Naive thymus-derived CD4-positive, alpha-beta T cell (primary cell): ENCODE data around the gene P4HA2. TPM values are rescaled to one million over a fixed set of nuclear protein-coding genes. Genes with fewer than 3 reads are reported as not detected.

Experiments
- ATAC-seq: fragments of 150-1000 bp; cut with Tn5 transposase; 2 replicates; pipeline ENCODE4 v1.10.0; 2021; ENCODE audit warnings: mild to moderate bottlenecking, moderate library complexity
- CTCF ChIA-PET: fragments of 350-600 bp; sonication (Branson Sonifier 250); formaldehyde crosslinking; loops from one replicate; lab custom pipeline; 2021; ENCODE audit warnings: antibody characterized with exemption; lab: Charles Lee
- POLR2A ChIA-PET: fragments of 350-600 bp; sonication (Branson Sonifier 250); formaldehyde crosslinking; loops from one replicate; lab custom pipeline; 2021; ENCODE audit warnings: antibody characterized with exemption, inconsistent platforms; lab: Charles Lee
- DNase-seq, 9 donors: peaks; one replicate each; pipeline versions ENCODE4 v3.0.0 to v3.0.0-alpha.2; 2020 to 2022; ENCODE audit warnings: mixed read lengths in 1 of 9
- H3K27ac ChIP-seq: one replicate; pipeline ENCODE4 v1.7.0; 2013; ENCODE audit warnings: mild to moderate bottlenecking, low read depth, low read length, moderate library complexity
- H3K27me3 ChIP-seq, 2 donors: one replicate each; pipeline ENCODE4 v1.7.0; 2013; ENCODE audit warnings: low read length in 2 of 2, mild to moderate bottlenecking in 2 of 2, moderate library complexity in 2 of 2; ENCODE audit not compliant: control insufficient read depth in 2 of 2, insufficient read depth in 2 of 2
- H3K36me3 ChIP-seq, 3 experiments: 1 replicate in 2 of 3; 2 replicates in 1 of 3; pipeline ENCODE4 v1.7.0; 2013; ENCODE audit warnings: low read length in 3 of 3, mild to moderate bottlenecking in 3 of 3, moderate library complexity in 1 of 3; ENCODE audit not compliant: insufficient read depth in 3 of 3, control insufficient read depth in 2 of 3
- H3K4me1 ChIP-seq, 2 donors: one replicate each; pipeline ENCODE4 v1.7.0; 2013; ENCODE audit warnings: low read length in 2 of 2, mild to moderate bottlenecking in 2 of 2, moderate library complexity in 1 of 2; ENCODE audit not compliant: control insufficient read depth in 2 of 2, insufficient read depth in 2 of 2
- H3K4me3 ChIP-seq: 2 replicates; pipeline ENCODE4 v1.7.0; 2013; ENCODE audit warnings: mild to moderate bottlenecking, low read length
- H3K9me3 ChIP-seq, 3 experiments: 1 replicate in 2 of 3; 2 replicates in 1 of 3; pipeline ENCODE4 v1.7.0; 2013; ENCODE audit warnings: low read length in 3 of 3; ENCODE audit not compliant: control insufficient read depth in 2 of 3
- H3K27ac Mint-ChIP-seq, 9 donors: one replicate each; pipeline ENCODE4 v1.8.0; 2020 to 2022; ENCODE audit warnings: mixed read lengths in 9 of 9, mild to moderate bottlenecking in 8 of 9, moderate library complexity in 5 of 9, inconsistent platforms in 2 of 9
- H3K27me3 Mint-ChIP-seq, 5 donors: one replicate each; pipeline ENCODE4 v1.8.0; 2021 to 2022; ENCODE audit warnings: mixed read lengths in 5 of 5, mild to moderate bottlenecking in 1 of 5
- H3K36me3 Mint-ChIP-seq, 5 donors: one replicate each; pipeline ENCODE4 v1.8.0; 2020 to 2022; ENCODE audit warnings: mixed read lengths in 5 of 5, mild to moderate bottlenecking in 3 of 5, inconsistent platforms in 1 of 5
- H3K4me1 Mint-ChIP-seq, 7 donors: one replicate each; pipeline ENCODE4 v1.8.0; 2020 to 2022; ENCODE audit warnings: mixed read lengths in 7 of 7, mild to moderate bottlenecking in 3 of 7, inconsistent platforms in 1 of 7
- H3K4me3 Mint-ChIP-seq, 10 donors: one replicate each; pipeline ENCODE4 v1.8.0; 2020 to 2022; ENCODE audit warnings: mild to moderate bottlenecking in 10 of 10, mixed read lengths in 10 of 10, moderate library complexity in 6 of 10, inconsistent platforms in 2 of 10
- H3K9me3 Mint-ChIP-seq, 11 donors: one replicate each; pipeline ENCODE4 v1.8.0; 2020 to 2022; ENCODE audit warnings: mixed read lengths in 11 of 11, mild to moderate bottlenecking in 4 of 11, inconsistent platforms in 1 of 11, moderate library complexity in 1 of 11
- intact Hi-C, 2 donors: fragments of 100-400 bp; cut with micrococcal nuclease; formaldehyde crosslinking; loops; one replicate each; pipeline ENCODE4 v1.15.1; 2023
- polyA plus RNA-seq, 2 donors: library from polyadenylated mRNA; unstranded; fragments of 300-500 nt; fragmentation: Illumina TruSeq; gene quantifications; one replicate each; pipeline ENCODE4 v1.2.3, GENCODE V29; 2021
- total RNA-seq, 6 experiments: library from RNA in 5 of 6; stranded (reverse) in 5 of 6; gene quantifications; 1 replicate in 5 of 6; 2 replicates in 1 of 6; pipeline ENCODE4 v1.2.3 and lab custom pipeline; 2021 to 2026

The P4HA2 gene
- total and polyA plus RNA-seq, 7 experiments from 2014 or later: 0.30 to 23.9 (median 0.99) TPM; not detected in 3

GRCh38 chr5:132272311-132273210 lies 44.9 kb upstream of the P4HA2 start:
- Histone ChIP-seq H3K9me3 (no peaks in the 10 kb centered on the region), H3K4me3 (no peak overlapping the region), H3K27ac (no peak overlapping the region), H3K36me3 (no peaks in the 10 kb centered on the region), H3K27me3 (no peaks in the 10 kb centered on the region), H3K4me1 (peaks cover 0 to 4% of the 10 kb centered on the region in 2 donors)
- POLR2A ChIA-PET: no interaction called here
- Mint-ChIP-seq H3K27ac (peak overlapping the region in 1 of 9 donors; percentile 52), H3K4me1 (peaks cover 0 to 16% (median 12%) of the 10 kb centered on the region in 7 donors), H3K4me3 (peak overlapping the region in 6 of 10 donors; percentile 25 to 80 (median 54)), H3K27me3 (peaks cover 10 to 31% (median 14%) of the 10 kb centered on the region in 5 donors), H3K36me3 (no peaks in the 10 kb centered on the region), H3K9me3 (no peaks in the 10 kb centered on the region)
- CTCF ChIA-PET: interaction anchor here (0.6 to 1.0 kb wide), 3 partner anchors 9 to 173 kb away, joined by 3 read pairs; no protein-coding TSS in a partner anchor
- ATAC-seq (peak; percentile 42), DNase-seq (peak; percentile 21 to 72 (median 49))
- intact Hi-C loops: loop anchor here (2.0 to 10.0 kb wide), 4 partner anchors 95 to 542 kb away; partner anchors contain the start of genes SLC22A5 (in 1 of the 2) and SOWAHA (in 1 of the 2)

GRCh38 chr5:132271251-132272246 lies 43.9 kb upstream of the P4HA2 start:
- Histone ChIP-seq H3K4me1 (peaks cover 0 to 4% of the 10 kb centered on the region in 2 donors), H3K36me3 (no peaks in the 10 kb centered on the region), H3K9me3 (no peaks in the 10 kb centered on the region), H3K4me3 (peak overlapping the region; percentile 6), H3K27ac (no peak overlapping the region), H3K27me3 (no peaks in the 10 kb centered on the region)
- H3K27ac Mint-ChIP-seq: no peak overlapping the region
- CTCF ChIA-PET: interaction anchor here (0.6 kb wide), 1 partner anchor 174 kb away, joined by 3 read pairs; no protein-coding TSS in a partner anchor
- ATAC-seq (no peak), DNase-seq (peak in 1 of 9 donors; percentile 22)
- H3K4me1 Mint-ChIP-seq: peaks cover 0 to 16% (median 14%) of the 10 kb centered on the region in 7 donors
- H3K36me3 Mint-ChIP-seq: no peaks in the 10 kb centered on the region
- peak overlapping the region in 7 of 10 donors; percentile 45 to 81 (median 55) for H3K4me3 Mint-ChIP-seq
- intact Hi-C loops: loop anchor here (2.0 to 10.0 kb wide), 4 partner anchors 96 to 543 kb away; partner anchors contain the start of genes SLC22A5 (in 1 of the 2) and SOWAHA (in 1 of the 2)
- peaks cover 10 to 31% (median 14%) of the 10 kb centered on the region in 5 donors for H3K27me3 Mint-ChIP-seq
- H3K9me3 Mint-ChIP-seq: no peaks in the 10 kb centered on the region
- POLR2A ChIA-PET: no interaction called here

- ChIA-PET CTCF (no interaction called here), POLR2A (no interaction called here)
- Histone ChIP-seq H3K36me3 (no peaks in the 10 kb centered on the region), H3K9me3 (no peaks in the 10 kb centered on the region), H3K27ac (no peak overlapping the region), H3K4me3 (no peak overlapping the region), H3K27me3 (no peaks in the 10 kb centered on the region), H3K4me1 (peaks cover 0 to 4% of the 10 kb centered on the region in 2 donors)
- peaks cover 10 to 28% (median 14%) of the 10 kb centered on the region in 5 donors for H3K27me3 Mint-ChIP-seq
- H3K27ac Mint-ChIP-seq: no peak overlapping the region
- DNase-seq (peak in 1 of 9 donors; percentile 19), ATAC-seq (no peak)
- H3K36me3 Mint-ChIP-seq: no peaks in the 10 kb centered on the region
- H3K9me3 Mint-ChIP-seq: no peaks in the 10 kb centered on the region
- intact Hi-C loops: loop anchor here (5.0 to 10.0 kb wide), 3 partner anchors 97 to 544 kb away; partner anchors contain the start of genes SLC22A5 (in 1 of the 2) and SOWAHA (in 1 of the 2)
- H3K4me1 Mint-ChIP-seq: peaks cover 0 to 16% (median 14%) of the 10 kb centered on the region in 7 donors
- peak overlapping the region in 3 of 10 donors; percentile 2 to 80 (median 45) for H3K4me3 Mint-ChIP-seq
Measured at GRCh38 chr5:132270706-132271105, 43.1 kb upstream of the P4HA2 start.

GRCh38 chr5:132270335-132270665 lies 42.6 kb upstream of the P4HA2 start:
- intact Hi-C loops: loop anchor here (5.0 to 10.0 kb wide), 3 partner anchors 97 to 545 kb away; partner anchors contain the start of genes SLC22A5 (in 1 of the 2) and SOWAHA (in 1 of the 2)
- no peaks in the 10 kb centered on the region for H3K36me3 ChIP-seq
- CTCF ChIA-PET: no interaction called here
- DNase-seq (peak in 1 of 9 donors; percentile 17), ATAC-seq (no peak)
- H3K36me3 Mint-ChIP-seq: no peaks in the 10 kb centered on the region
- peaks cover 0 to 16% (median 13%) of the 10 kb centered on the region in 7 donors for H3K4me1 Mint-ChIP-seq
- POLR2A ChIA-PET: no interaction called here
- no peak overlapping the region for H3K4me3 ChIP-seq
- H3K27ac Mint-ChIP-seq: no peak overlapping the region
- H3K4me3 Mint-ChIP-seq: no peak overlapping the region
- no peaks in the 10 kb centered on the region for H3K27me3 ChIP-seq
- H3K27ac ChIP-seq: no peak overlapping the region
- peaks cover 0 to 4% of the 10 kb centered on the region in 2 donors for H3K4me1 ChIP-seq
- H3K27me3 Mint-ChIP-seq: peaks cover 10 to 24% (median 14%) of the 10 kb centered on the region in 5 donors
- no peaks in the 10 kb centered on the region for H3K9me3 ChIP-seq
- H3K9me3 Mint-ChIP-seq: no peaks in the 10 kb centered on the region

- intact Hi-C loops: loop anchor here (5.0 to 10.0 kb wide), 3 partner anchors 98 to 545 kb away; partner anchors contain the start of genes SLC22A5 (in 1 of the 2) and SOWAHA (in 1 of the 2)
- H3K9me3 Mint-ChIP-seq: no peaks in the 10 kb centered on the region
- POLR2A ChIA-PET: no interaction called here
- H3K27ac ChIP-seq: no peak overlapping the region
- peaks cover 10 to 19% (median 12%) of the 10 kb centered on the region in 5 donors for H3K27me3 Mint-ChIP-seq
- no peaks in the 10 kb centered on the region for H3K36me3 Mint-ChIP-seq
- H3K27ac Mint-ChIP-seq: no peak overlapping the region
- peak in 1 of 9 donors; percentile 10 for DNase-seq
- H3K9me3 ChIP-seq: no peaks in the 10 kb centered on the region
- no peaks in the 10 kb centered on the region for H3K27me3 ChIP-seq
- H3K4me3 ChIP-seq: no peak overlapping the region
- H3K36me3 ChIP-seq: no peaks in the 10 kb centered on the region
- CTCF ChIA-PET: no interaction called here
- H3K4me1 Mint-ChIP-seq: peaks cover 0 to 16% (median 13%) of the 10 kb centered on the region in 7 donors
- no peak overlapping the region for H3K4me3 Mint-ChIP-seq
- no peak for ATAC-seq
- H3K4me1 ChIP-seq: peaks cover 0 to 4% of the 10 kb centered on the region in 2 donors
Measured at GRCh38 chr5:132269635-132270334, 42.1 kb upstream of the P4HA2 start.
